ENCODE data around the gene MYO9B. TPM values are rescaled to one million over a fixed set of nuclear protein-coding genes. Genes with fewer than 3 reads are reported as not detected.

MYO9B gene
- total and polyA plus RNA-seq, 9 of the 15 experiments (the other 6 are each of a cell fraction or from before 2014, with no cell fraction given) = 2.4 to 77.6 (median 23.0) TPM

DNA sequence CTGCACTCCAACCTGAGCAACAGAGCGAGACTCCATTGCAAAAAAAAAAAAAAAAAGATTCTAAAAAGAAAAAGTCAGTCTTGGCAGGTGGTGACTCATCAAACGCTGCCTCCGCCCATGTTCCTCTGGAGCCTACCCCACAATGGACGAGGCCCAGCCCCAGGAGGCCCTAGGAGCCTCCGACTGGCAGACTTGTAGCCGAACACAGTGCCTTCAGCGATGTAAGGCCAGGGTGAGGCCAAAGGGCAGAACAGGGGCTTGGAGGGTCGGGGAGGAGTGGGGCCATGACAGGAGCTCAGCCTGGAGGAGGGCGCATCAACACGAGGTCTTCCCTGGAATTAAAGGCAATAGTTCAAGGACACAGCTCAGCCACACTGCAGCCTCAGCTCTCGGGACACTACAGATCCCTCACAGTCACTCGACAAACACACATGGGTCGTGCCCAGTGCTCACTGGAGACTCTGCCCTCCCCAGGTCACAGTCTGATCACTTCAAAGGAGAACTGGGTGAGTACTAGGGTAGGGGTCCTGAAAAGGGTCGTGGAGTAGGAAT lies 144.7 kb downstream of the MYO9B start (continued):
- TF ChIP-seq ATF7 (IDR thresholded peaks at IDR 0.05) = peak; percentile 44; the same call in 1 of the 2 replicates
- 0 out of 2 replicates have a peak, but pooled peaks have one; percentile 17 for TF ChIP-seq MBD2 (IDR thresholded peaks at IDR 0.05; ENCODE audit: borderline replicate concordance, low read depth)
- TF ChIP-seq, protein P1, sequence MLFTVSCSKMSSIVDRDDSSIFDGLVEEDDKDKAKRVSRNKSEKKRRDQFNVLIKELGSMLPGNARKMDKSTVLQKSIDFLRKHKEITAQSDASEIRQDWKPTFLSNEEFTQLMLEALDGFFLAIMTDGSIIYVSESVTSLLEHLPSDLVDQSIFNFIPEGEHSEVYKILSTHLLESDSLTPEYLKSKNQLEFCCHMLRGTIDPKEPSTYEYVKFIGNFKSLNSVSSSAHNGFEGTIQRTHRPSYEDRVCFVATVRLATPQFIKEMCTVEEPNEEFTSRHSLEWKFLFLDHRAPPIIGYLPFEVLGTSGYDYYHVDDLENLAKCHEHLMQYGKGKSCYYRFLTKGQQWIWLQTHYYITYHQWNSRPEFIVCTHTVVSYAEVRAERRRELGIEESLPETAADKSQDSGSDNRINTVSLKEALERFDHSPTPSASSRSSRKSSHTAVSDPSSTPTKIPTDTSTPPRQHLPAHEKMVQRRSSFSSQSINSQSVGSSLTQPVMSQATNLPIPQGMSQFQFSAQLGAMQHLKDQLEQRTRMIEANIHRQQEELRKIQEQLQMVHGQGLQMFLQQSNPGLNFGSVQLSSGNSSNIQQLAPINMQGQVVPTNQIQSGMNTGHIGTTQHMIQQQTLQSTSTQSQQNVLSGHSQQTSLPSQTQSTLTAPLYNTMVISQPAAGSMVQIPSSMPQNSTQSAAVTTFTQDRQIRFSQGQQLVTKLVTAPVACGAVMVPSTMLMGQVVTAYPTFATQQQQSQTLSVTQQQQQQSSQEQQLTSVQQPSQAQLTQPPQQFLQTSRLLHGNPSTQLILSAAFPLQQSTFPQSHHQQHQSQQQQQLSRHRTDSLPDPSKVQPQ (CRISPR knock-in tag; IDR thresholded peaks at IDR 0.05; ENCODE audit: borderline replicate concordance) = no peak
- no peak for TF ChIP-seq CBX8 (IDR thresholded peaks at IDR 0.05; ENCODE audit: borderline replicate concordance, extremely low read depth, low read depth, low read length, poor library complexity, severe bottlenecking)
- TF ChIP-seq, protein P2, sequence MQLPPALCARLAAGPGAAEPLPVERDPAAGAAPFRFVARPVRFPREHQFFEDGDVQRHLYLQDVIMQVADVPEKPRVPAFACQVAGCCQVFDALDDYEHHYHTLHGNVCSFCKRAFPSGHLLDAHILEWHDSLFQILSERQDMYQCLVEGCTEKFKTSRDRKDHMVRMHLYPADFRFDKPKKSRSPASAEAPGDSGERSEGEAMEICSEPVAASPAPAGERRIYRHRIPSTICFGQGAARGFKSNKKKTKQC (CRISPR knock-in tag; IDR thresholded peaks at IDR 0.05) = 0 out of 2 replicates have a peak, but pooled peaks have one; percentile 33
- no peak for TF ChIP-seq IRF2 (CRISPR knock-in tag; IDR thresholded peaks at IDR 0.05)
- no peak; a peak in 1 of 3 replicates for TF ChIP-seq CBX3 (IDR thresholded peaks at IDR 0.05; ENCODE audit: borderline replicate concordance in 1 of 2, low read length in 2 of 2)
- TF ChIP-seq HMGN3 (IDR thresholded peaks at IDR 0.05; ENCODE audit: borderline replicate concordance, extremely low read depth, insufficient read length, low read depth, low read length) = no peak
- TF ChIP-seq SUPT5H (IDR thresholded peaks at IDR 0.05) = peak; percentile 74
- peak in 1 of 2 experiments; percentile 46; a peak in 1 of 4 replicates for TF ChIP-seq MAZ (CRISPR knock-in tag; conservative IDR thresholded peaks at IDR 0.05 in 1 of 2, IDR thresholded peaks at IDR 0.05 in 1 of 2)
- TF ChIP-seq MAFG (tag; conservative IDR thresholded peaks at IDR 0.05) = peak; percentile 69
- TF ChIP-seq, protein P3, sequence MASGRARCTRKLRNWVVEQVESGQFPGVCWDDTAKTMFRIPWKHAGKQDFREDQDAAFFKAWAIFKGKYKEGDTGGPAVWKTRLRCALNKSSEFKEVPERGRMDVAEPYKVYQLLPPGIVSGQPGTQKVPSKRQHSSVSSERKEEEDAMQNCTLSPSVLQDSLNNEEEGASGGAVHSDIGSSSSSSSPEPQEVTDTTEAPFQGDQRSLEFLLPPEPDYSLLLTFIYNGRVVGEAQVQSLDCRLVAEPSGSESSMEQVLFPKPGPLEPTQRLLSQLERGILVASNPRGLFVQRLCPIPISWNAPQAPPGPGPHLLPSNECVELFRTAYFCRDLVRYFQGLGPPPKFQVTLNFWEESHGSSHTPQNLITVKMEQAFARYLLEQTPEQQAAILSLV (tag; IDR thresholded peaks at IDR 0.05) = peak; percentile 50; the same call in 1 of the 2 replicates
